GM19328 (cell line): ENCODE measurements around the gene SF3A2.
"Not testable (repeated sequence)": the region's sequence is repeated elsewhere in the genome, so short reads cannot be mapped to it uniquely, and the experiment has no call there.

Experiments
- ATAC-seq: cut with Tn5 transposase; IDR thresholded peaks from one replicate; pipeline ENCODE4 v1.9.1; 2021; ENCODE audit warnings: mild to moderate bottlenecking, moderate library complexity; ENCODE audit not compliant: unreplicated experiment

The SF3A2 gene

GRCh38 chr19:2273356-2274184 lies 36.9 kb downstream of the SF3A2 start:
- ATAC-seq, result no peak

- ATAC-seq, result no peak
These were observed 37.6 kb downstream of the SF3A2 start for GRCh38 chr19:2274185-2274711.

GRCh38 chr19:2274931-2275535 lies 38.4 kb downstream of the SF3A2 start:
- ATAC-seq, result no peak

- no peak for ATAC-seq
These were observed 39.2 kb downstream of the SF3A2 start for GRCh38 chr19:2275588-2276428.

- no peak for ATAC-seq
These were observed 39.9 kb downstream of the SF3A2 start for GRCh38 chr19:2276429-2276986.

- no peak for ATAC-seq
These were observed 40.5 kb downstream of the SF3A2 start for GRCh38 chr19:2277138-2277537.

GRCh38 chr19:2278459-2279158 lies 42.0 kb downstream of the SF3A2 start:
- no peak for ATAC-seq

GRCh38 chr19:2280633-2281264 lies 44.1 kb downstream of the SF3A2 start:
- ATAC-seq, result no peak

GRCh38 chr19:2281265-2282061 lies 44.8 kb downstream of the SF3A2 start:
- not testable (repeated sequence) for ATAC-seq

- ATAC-seq, result no peak
These were observed 45.6 kb downstream of the SF3A2 start, which contains the start of gene PEAK3 for GRCh38 chr19:2282062-2282861. Gene PEAK3 (minus strand): TSS chr19:2282175. CDS start chr19:2280931, 1,244 bp downstream.

- ATAC-seq, result no peak
These were observed 46.2 kb downstream of the SF3A2 start for GRCh38 chr19:2282862-2283237.

GRCh38 chr19:2283835-2284507 lies 47.3 kb downstream of the SF3A2 start:
- no peak for ATAC-seq

GRCh38 chr19:2286402-2287140 lies 49.9 kb downstream of the SF3A2 start:
- ATAC-seq, result no peak

GRCh38 chr19:2287585-2288337 lies 51.1 kb downstream of the SF3A2 start:
- no peak for ATAC-seq

GRCh38 chr19:2288338-2288817 lies 51.8 kb downstream of the SF3A2 start:
- no peak for ATAC-seq
